LNCAP (cell line): ENCODE results near the gene PLCL1.
A peak's percentile ranks its signal among the peaks of the same experiment; 100 is the strongest.

Source experiments
- CTCF ChIP-seq: fragments of 450-650 bp; IDR thresholded peaks from 2 replicates; pipeline ENCODE4 v1.5.1; 2017; ENCODE audit warnings: mild to moderate bottlenecking

The PLCL1 gene

GRCh38 chr2:197813093-197813787, 8.8 kb downstream of the PLCL1 start:
- peak; percentile 60 for TF ChIP-seq CTCF

- TF ChIP-seq CTCF, result no peak
These were observed 10.1 kb downstream of the PLCL1 start for GRCh38 chr2:197814526-197814925.

GRCh38 chr2:197821550-197822289, 17.3 kb downstream of the PLCL1 start:
- TF ChIP-seq CTCF, result no peak

GRCh38 chr2:197822333-197822732, 17.9 kb downstream of the PLCL1 start:
- no peak for TF ChIP-seq CTCF

DNA sequence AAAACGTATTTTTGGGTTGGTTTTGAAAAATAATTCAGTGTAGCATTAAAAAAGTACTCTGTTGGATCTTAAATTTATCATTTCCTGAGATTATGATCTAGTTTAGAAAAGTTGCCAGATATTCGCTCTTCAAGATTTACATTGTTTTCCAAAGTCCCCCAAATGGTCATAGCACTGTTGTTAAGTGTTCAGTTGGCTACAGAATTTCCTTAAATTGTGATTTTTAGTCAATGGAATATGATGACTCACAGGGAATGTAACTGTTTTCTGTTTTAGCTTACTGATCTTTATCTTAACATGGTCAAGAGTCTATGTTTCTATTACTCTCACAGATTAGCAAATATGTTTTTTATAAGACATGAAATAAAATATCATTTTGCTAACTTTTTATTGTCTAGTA, 23.2 kb downstream of the PLCL1 start:
- no peak for TF ChIP-seq CTCF

- TF ChIP-seq CTCF, result no peak
These were observed 24.2 kb downstream of the PLCL1 start for GRCh38 chr2:197828464-197829135.

- no peak for TF ChIP-seq CTCF
These were observed 30.9 kb downstream of the PLCL1 start for GRCh38 chr2:197835293-197835692.
